IMR-90 (cell line): ENCODE results near the gene PPP4C. TPM values are rescaled to one million over a fixed set of nuclear protein-coding genes. Genes with fewer than 3 reads are reported as not detected.

Experiments
- ATAC-seq: fragments of 200-7000 bp; cut with Tn5 transposase; 2 replicates; pipeline ENCODE4 v1.9.1; 2020; ENCODE audit warnings: low read depth, mild to moderate bottlenecking, moderate library complexity
- BruUV-seq: library from RNA; stranded (reverse); fragments of 400-500 nt; replicated peaks from 2 replicates; lab custom pipeline; 2021; lab: Mats Ljungman, UMichigan
- CTCF ChIA-PET: fragments of 300-600 bp; formaldehyde crosslinking; extraction: SDS; loops from one replicate; lab custom pipeline; 2021; ENCODE audit warnings: antibody characterized with exemption; lab: Yijun Ruan, JAX
- POLR2A ChIA-PET: fragments of 300-600 bp; sonication (Branson Sonifier 250); formaldehyde crosslinking; loops from one replicate; lab custom pipeline; 2022; ENCODE audit warnings: antibody characterized with exemption; ENCODE audit not compliant: unreplicated experiment; lab: Charles Lee
- DNase-seq: peaks from one replicate; pipeline ENCODE4 v3.0.0; 2013
- H2AFZ ChIP-seq: replicated peaks from 2 replicates; pipeline ENCODE3; 2013; ENCODE audit warnings: low read length, mild to moderate bottlenecking; ENCODE audit not compliant: poor library complexity
- H2AK5ac ChIP-seq: 2 replicates; pipeline ENCODE4 v1.6.1; 2013; ENCODE audit warnings: low read depth, low read length, inconsistent platforms
- H2AK9ac ChIP-seq: replicated peaks from 2 replicates; pipeline ENCODE3; 2013; ENCODE audit warnings: mild to moderate bottlenecking, low read depth, low read length, moderate library complexity; ENCODE audit not compliant: poor library complexity
- H2BK120ac ChIP-seq: 2 replicates; pipeline ENCODE4 v1.6.1; 2013; ENCODE audit warnings: low read depth, low read length, inconsistent platforms
- H2BK15ac ChIP-seq: 3 replicates; pipeline ENCODE4 v1.6.1; 2013; ENCODE audit warnings: low read depth, low read length, inconsistent platforms
- H2BK20ac ChIP-seq: 2 replicates; pipeline ENCODE4 v1.6.1; 2013; ENCODE audit warnings: low read depth, mild to moderate bottlenecking, inconsistent platforms, low read length, moderate library complexity
- H2BK5ac ChIP-seq: 2 replicates; pipeline ENCODE4 v1.6.1; 2013; ENCODE audit warnings: mild to moderate bottlenecking, low read depth, low read length, inconsistent platforms; ENCODE audit not compliant: poor library complexity, severe bottlenecking
- H3K14ac ChIP-seq: replicated peaks from 2 replicates; pipeline ENCODE4 v1.6.1; 2013; ENCODE audit warnings: low read depth, low read length, inconsistent platforms
- H3K18ac ChIP-seq: 2 replicates; pipeline ENCODE4 v1.6.1; 2013; ENCODE audit warnings: low read depth, low read length, control low read depth
- H3K23ac ChIP-seq: 2 replicates; pipeline ENCODE4 v1.6.1; 2013; ENCODE audit warnings: low read depth, low read length, inconsistent platforms
- H3K27ac ChIP-seq: 2 replicates; pipeline ENCODE4 v1.5.1; 2013; ENCODE audit warnings: mild to moderate bottlenecking, control low read depth, low read length; ENCODE audit not compliant: insufficient read depth
- H3K27me3 ChIP-seq: 2 replicates; pipeline ENCODE4 v1.6.1; 2013; ENCODE audit warnings: low read length; ENCODE audit not compliant: control insufficient read depth, insufficient read depth
- H3K36me3 ChIP-seq: 2 replicates; pipeline ENCODE4 v1.6.1; 2013; ENCODE audit warnings: low read length, mixed read lengths; ENCODE audit not compliant: control insufficient read depth, insufficient read depth
- H3K4ac ChIP-seq: 2 replicates; pipeline ENCODE4 v1.6.1; 2013; ENCODE audit warnings: low read depth, low read length, inconsistent platforms
- H3K4me1 ChIP-seq: 2 replicates; pipeline ENCODE4 v1.6.1; 2013; ENCODE audit warnings: low read length, mixed read lengths; ENCODE audit not compliant: control insufficient read depth, insufficient read depth
- H3K4me2 ChIP-seq: 2 replicates; pipeline ENCODE4 v1.6.1; 2013; ENCODE audit warnings: low read depth, mild to moderate bottlenecking, control low read depth, low read length, moderate library complexity
- H3K4me3 ChIP-seq: 2 replicates; pipeline ENCODE4 v1.5.1; 2013; ENCODE audit warnings: low read depth, mild to moderate bottlenecking, control low read depth, low read length, moderate library complexity; ENCODE audit not compliant: insufficient read depth
- H3K56ac ChIP-seq: 2 replicates; pipeline ENCODE4 v1.6.1; 2013; ENCODE audit warnings: low read length, inconsistent platforms; ENCODE audit not compliant: insufficient read depth; ENCODE audit errors: extremely low read depth
- H3K79me1 ChIP-seq, 2 experiments: 2 replicates each; pipeline ENCODE4 v1.6.1; 2013; ENCODE audit warnings: low read length in 2 of 2, inconsistent platforms in 1 of 2, low read depth in 1 of 2
- H3K9ac ChIP-seq: 2 replicates; pipeline ENCODE4 v1.6.1; 2013; ENCODE audit warnings: low read depth, low read length, control low read depth
- H3K9me1 ChIP-seq: 2 replicates; pipeline ENCODE4 v1.6.1; 2013; ENCODE audit warnings: low read length, inconsistent platforms; ENCODE audit not compliant: insufficient read depth
- H3K9me3 ChIP-seq: 2 replicates; pipeline ENCODE4 v1.6.1; 2013; ENCODE audit warnings: low read length; ENCODE audit not compliant: control insufficient read depth, insufficient read depth
- H4K20me1 ChIP-seq: 2 replicates; pipeline ENCODE4 v1.6.1; 2013; ENCODE audit warnings: low read length, inconsistent platforms; ENCODE audit not compliant: insufficient read depth
- H4K5ac ChIP-seq: 2 replicates; pipeline ENCODE4 v1.6.1; 2013; ENCODE audit warnings: mild to moderate bottlenecking, low read depth, low read length, control low read depth
- H4K8ac ChIP-seq, 2 experiments: 2 replicates each; pipeline ENCODE4 v1.6.1; 2013; ENCODE audit warnings: low read depth in 2 of 2, low read length in 2 of 2, control low read depth in 1 of 2, inconsistent platforms in 1 of 2
- H4K91ac ChIP-seq: 2 replicates; pipeline ENCODE4 v1.6.1; 2013; ENCODE audit warnings: low read depth, low read length, inconsistent platforms; ENCODE audit not compliant: insufficient read depth
- BHLHE40 ChIP-seq: fragments of 150-350 bp; IDR thresholded peaks from 2 replicates; pipeline ENCODE4 v1.6.1; 2016; ENCODE audit warnings: mild to moderate bottlenecking, low read depth, low read length
- CEBPB ChIP-seq: IDR thresholded peaks from 2 replicates; pipeline ENCODE4 v1.6.1; 2012; ENCODE audit warnings: low read depth, low read length, improper control_type of control experiment
- CHD1 ChIP-seq: IDR thresholded peaks from 2 replicates; pipeline ENCODE4 v1.6.1; 2012; ENCODE audit warnings: low read depth, low read length, improper control_type of control experiment
- CTCF ChIP-seq: conservative IDR thresholded peaks from 2 replicates; pipeline ENCODE4 v1.5.1; 2012; ENCODE audit warnings: mild to moderate bottlenecking, low read depth, low read length, improper control_type of control experiment
- ELK1 ChIP-seq: fragments of 150-350 bp; IDR thresholded peaks from 2 replicates; pipeline ENCODE4 v1.6.1; 2016; ENCODE audit warnings: low read depth, mild to moderate bottlenecking, low read length, moderate library complexity, borderline replicate concordance
- FOS ChIP-seq: fragments of 150-350 bp; IDR thresholded peaks from 2 replicates; pipeline ENCODE4 v1.6.1; 2016; ENCODE audit warnings: low read depth, low read length
- MAFK ChIP-seq: IDR thresholded peaks from 2 replicates; pipeline ENCODE4 v1.6.1; 2012; ENCODE audit warnings: low read depth, low read length, improper control_type of control experiment
- MAZ ChIP-seq: IDR thresholded peaks from 2 replicates; pipeline ENCODE4 v1.6.1; 2012; ENCODE audit warnings: low read depth, mild to moderate bottlenecking, low read length, improper control_type of control experiment, moderate library complexity, borderline replicate concordance
- MXI1 ChIP-seq: IDR thresholded peaks from 2 replicates; pipeline ENCODE4 v1.6.1; 2012; ENCODE audit warnings: low read depth, mild to moderate bottlenecking, low read length, moderate library complexity, borderline replicate concordance
- NFE2L2 ChIP-seq: fragments of 150-350 bp; IDR thresholded peaks from 2 replicates; pipeline ENCODE4 v1.6.1; 2016; ENCODE audit warnings: low read depth, mild to moderate bottlenecking, low read length
- POLR2A ChIP-seq: IDR thresholded peaks from 2 replicates; pipeline ENCODE4 v1.6.1; 2012; ENCODE audit warnings: mild to moderate bottlenecking, low read depth, low read length
- RAD21 ChIP-seq: IDR thresholded peaks from 2 replicates; pipeline ENCODE4 v1.6.1; 2012; ENCODE audit warnings: low read length, improper control_type of control experiment
- RCOR1 ChIP-seq: IDR thresholded peaks from 2 replicates; pipeline ENCODE4 v1.6.1; 2012; ENCODE audit warnings: mild to moderate bottlenecking, low read length, improper control_type of control experiment; ENCODE audit not compliant: insufficient replicate concordance
- RFX5 ChIP-seq: IDR thresholded peaks from 2 replicates; pipeline ENCODE4 v1.8.0; 2012; ENCODE audit warnings: low read depth, mild to moderate bottlenecking, low read length, moderate library complexity
- SMC3 ChIP-seq: fragments of 150-350 bp; IDR thresholded peaks from 2 replicates; pipeline ENCODE4 v1.6.1; 2016; ENCODE audit warnings: low read depth, mild to moderate bottlenecking, antibody characterized with exemption, low read length, moderate library complexity
- USF2 ChIP-seq: fragments of 150-350 bp; IDR thresholded peaks from 2 replicates; pipeline ENCODE4 v1.6.1; 2017; ENCODE audit warnings: mild to moderate bottlenecking, antibody characterized with exemption, low read length, low read depth
- WGBS, 2 experiments: methylation state at CpG; one replicate each; pipeline versions ENCODE4 v1.1.5 to v1.1.7; 2013; ENCODE audit warnings: missing lambda C conversion rate in 2 of 2; ENCODE audit not compliant: insufficient read length in 1 of 2; ENCODE audit errors: extremely low coverage in 2 of 2; 5-methylcytosine and 5-hydroxymethylcytosine counted together
- dilution Hi-C: fragments of 300-500 bp; cut with HindIII; formaldehyde crosslinking; loops from one replicate; pipeline ENCODE4 v1.14.3; 2018; ENCODE audit warnings: low sequenced_read_pairs; ENCODE audit not compliant: unreplicated experiment
- in situ Hi-C: fragments of 300-500 bp; cut with MboI; formaldehyde crosslinking; loops from 3 replicates; pipeline ENCODE4 v1.14.3; 2019; ENCODE audit warnings: low sequenced_read_pairs, inconsistent platforms, mixed read lengths
- intact Hi-C: fragments of 100-400 bp; cut with micrococcal nuclease; formaldehyde crosslinking; loops from 2 replicates; pipeline ENCODE4 v1.10.0; 2022
- polyA plus RNA-seq, 3 experiments: library from polyadenylated mRNA; depleted of rRNA; stranded (reverse); fragments of >200 nt; gene quantifications; 2 replicates each; pipeline ENCODE4 v1.2.3, GENCODE V29; 2012; ENCODE audit warnings: low replicate concordance in 1 of 3
- total RNA-seq: library from RNA; depleted of rRNA; stranded (reverse); fragments of >200 nt; gene quantifications from 2 replicates; pipeline ENCODE4 v1.2.3, GENCODE V29; 2012

The PPP4C gene
- total and polyA plus RNA-seq, 2 of the 4 experiments (the other 2 are of a cell fraction), result 200 to 209 TPM

DNA sequence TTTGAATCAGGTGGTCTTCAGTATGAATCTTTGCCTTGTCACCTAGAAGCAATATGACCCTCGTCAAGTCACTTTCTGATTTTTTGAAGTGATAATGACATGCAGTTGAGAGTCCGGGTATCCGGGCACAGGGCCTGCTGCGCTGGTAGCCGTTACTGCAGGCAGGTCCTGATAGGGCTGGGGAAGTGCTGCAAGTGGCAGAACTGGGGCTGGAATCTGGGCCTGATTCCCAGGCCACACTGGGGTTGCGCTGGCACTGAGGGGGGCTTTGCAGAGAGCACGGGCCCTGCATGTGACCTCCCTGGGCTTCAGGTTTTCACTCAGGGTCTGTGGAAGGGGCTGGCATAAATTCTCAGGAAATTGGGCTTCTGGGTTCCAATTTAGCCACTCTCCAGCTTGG, 3.0 kb downstream of the PPP4C start:
- WGBS, 2 experiments, result 95% methylated on average over 3 of the region's 7 CpGs; no CpG with 5 or more reads in 1 of the 2 experiments
- peaks cover 52% of the 10 kb centered on the region for H3K36me3 ChIP-seq
- H3K18ac ChIP-seq, result no peak overlapping the region
- ChIA-PET POLR2A (interaction anchor here (0.7 kb wide), 1 partner anchor 24 kb away, joined by 7 read pairs; no protein-coding TSS in a partner anchor), CTCF (no interaction called here)
- H3K4me1 ChIP-seq, result peaks cover 11% of the 10 kb centered on the region
- H3K4me3 ChIP-seq, result no peak overlapping the region
- H2BK20ac ChIP-seq, result no peak overlapping the region
- no peaks in the 10 kb centered on the region for H3K9me1 ChIP-seq
- no peak overlapping the region for H2AK9ac ChIP-seq
- no peak overlapping the region for H2AK5ac ChIP-seq
- no peak overlapping the region for H4K8ac ChIP-seq
- no peak overlapping the region for H3K4me2 ChIP-seq
- H4K20me1 ChIP-seq, result peaks cover 43% of the 10 kb centered on the region
- no TSS peak for BruUV-seq
- DNase-seq (no peak), ATAC-seq (no peak)
- no peak overlapping the region for H2BK120ac ChIP-seq
- no peak overlapping the region for H3K23ac ChIP-seq
- H2AFZ ChIP-seq, result no peak overlapping the region
- H3K27ac ChIP-seq, result no peak overlapping the region
- no peak overlapping the region for H3K56ac ChIP-seq
- H3K27me3 ChIP-seq, result no peaks in the 10 kb centered on the region
- H2BK15ac ChIP-seq, result no peak overlapping the region
- dilution Hi-C loops (no loop called here), intact Hi-C loops (no loop called here), in situ Hi-C loops (loop anchor here (10.0 kb wide), 1 partner anchor 326 kb away; the partner anchor contains the start of gene ZNF771)
- H3K14ac ChIP-seq, result no peak overlapping the region
- H4K91ac ChIP-seq, result no peak overlapping the region
- H3K79me1 ChIP-seq, result peaks cover 34 to 64% of the 10 kb centered on the region in 2 experiments
- no peak overlapping the region for H2BK5ac ChIP-seq
- no peak overlapping the region for H3K9ac ChIP-seq
- H3K9me3 ChIP-seq, result no peaks in the 10 kb centered on the region
- TF ChIP-seq CHD1 (no peak), CTCF (no peak), CEBPB (no peak), MXI1 (no peak), POLR2A (no peak), RFX5 (no peak), ELK1 (no peak), FOS (no peak), SMC3 (no peak), RAD21 (no peak), MAZ (no peak), NFE2L2 (no peak), USF2 (no peak), RCOR1 (no peak), MAFK (no peak), BHLHE40 (no peak)
- no peak overlapping the region for H4K5ac ChIP-seq
- H3K4ac ChIP-seq, result no peak overlapping the region
